K562 (cell line): Measurements from ENCODE around the gene SLC39A9. TPM values are rescaled to one million over a fixed set of nuclear protein-coding genes. Genes with fewer than 3 reads are reported as not detected.

Experiments used
- ATAC-seq: fragments of 200-7000 bp; cut with Tn5 transposase; 3 replicates; pipeline ENCODE4 v1.9.1; 2020; ENCODE audit warnings: moderate library complexity
- BruUV-seq: library from RNA; stranded (reverse); fragments of 400-500 nt; replicated peaks from 2 replicates; lab custom pipeline; 2021; lab: Mats Ljungman, UMichigan
- CTCF ChIA-PET: fragments of 300-600 bp; formaldehyde crosslinking; extraction: SDS; loops from one replicate; lab custom pipeline; 2021; ENCODE audit warnings: low intra/inter-chr PET ratio; lab: Yijun Ruan, JAX
- POLR2A ChIA-PET: fragments of 300-600, 350-650 bp; sonication (Branson Sonifier 250); formaldehyde crosslinking; extraction: SDS; loops from one replicate; lab custom pipeline; 2021; ENCODE audit warnings: antibody characterized with exemption, inconsistent platforms; lab: Yijun Ruan, JAX
- DNase-seq, 4 experiments: peaks; one replicate each; pipeline versions ENCODE4 v3.0.0 to v3.0.0-alpha.2; 2011 to 2018; ENCODE audit warnings: low spot score in 3 of 4, mixed read lengths in 3 of 4; ENCODE audit errors: extremely low read depth in 1 of 4
- FAIRE-seq: peaks from 2 replicates; lab custom pipeline; 2011; peaks lifted over from hg19 to GRCh38; lab: Jason Lieb, UNC
- H2AFZ ChIP-seq: 2 replicates; pipeline ENCODE4 v1.6.0; 2011; ENCODE audit warnings: low read depth, low read length, control low read depth, inconsistent platforms
- H3K27ac ChIP-seq: fragments of 200-600 bp; 3 replicates; pipeline ENCODE4 v1.8.0; 2011; ENCODE audit warnings: low read depth, mild to moderate bottlenecking, control low read depth, inconsistent platforms, low read length, moderate library complexity, mixed read lengths; ENCODE audit errors: extremely low read depth
- H3K27me3 ChIP-seq, 2 experiments: fragments of 300-600 bp in 1 of 2; 2 replicates in 1 of 2; 3 replicates in 1 of 2; pipeline versions ENCODE4 v1.6.0 to v1.8.0; 2011; ENCODE audit warnings: inconsistent platforms in 2 of 2, low read length in 2 of 2, mild to moderate bottlenecking in 1 of 2, mixed read lengths in 1 of 2, moderate library complexity in 1 of 2; ENCODE audit not compliant: control insufficient read depth in 2 of 2, insufficient read depth in 2 of 2
- H3K36me3 ChIP-seq: fragments of 300-600 bp; 3 replicates; pipeline ENCODE4 v1.8.0; 2011; ENCODE audit warnings: mild to moderate bottlenecking, low read length, inconsistent platforms; ENCODE audit not compliant: control insufficient read depth, insufficient read depth
- H3K4me1 ChIP-seq, 2 experiments: fragments of 200-600 bp in 1 of 2; replicated peaks in 1 of 2; 2 replicates in 1 of 2; 3 replicates in 1 of 2; pipeline versions ENCODE4 v1.5.1 to v1.8.0; 2011; ENCODE audit warnings: inconsistent platforms in 2 of 2, low read length in 2 of 2, mild to moderate bottlenecking in 1 of 2, mixed read lengths in 1 of 2, moderate library complexity in 1 of 2; ENCODE audit not compliant: control insufficient read depth in 2 of 2, insufficient read depth in 2 of 2
- H3K4me2 ChIP-seq: 2 replicates; pipeline ENCODE4 v1.6.1; 2011; ENCODE audit warnings: low read length, control low read depth, inconsistent platforms, mixed read lengths; ENCODE audit not compliant: insufficient read depth
- H3K4me3 ChIP-seq: fragments of 200-600 bp; sonication (generic), shearing (Covaris generic); 2 replicates; pipeline ENCODE4 v1.5.1; 2016; ENCODE audit warnings: control low read depth, inconsistent platforms
- H3K79me2 ChIP-seq: fragments of 200-600 bp; 3 replicates; pipeline ENCODE4 v1.8.0; 2011; ENCODE audit warnings: low read length, inconsistent platforms; ENCODE audit not compliant: control insufficient read depth, insufficient read depth
- H3K9ac ChIP-seq, 2 experiments: 2 replicates each; pipeline versions ENCODE4 v1.6.0 to v1.6.1; 2011; ENCODE audit warnings: low read depth in 2 of 2, low read length in 2 of 2, control low read depth in 1 of 2, inconsistent platforms in 1 of 2, mild to moderate bottlenecking in 1 of 2, mixed read lengths in 1 of 2; ENCODE audit not compliant: insufficient read depth in 1 of 2
- H3K9me1 ChIP-seq: one replicate; pipeline ENCODE4 v1.6.0; 2011; ENCODE audit warnings: inconsistent platforms, mild to moderate bottlenecking, low read length, moderate library complexity; ENCODE audit not compliant: control insufficient read depth, insufficient read depth
- H3K9me3 ChIP-seq: replicated peaks from 2 replicates; pipeline ENCODE4 v1.5.1; 2011; ENCODE audit warnings: low read depth, low read length, inconsistent platforms; ENCODE audit not compliant: control insufficient read depth, insufficient read depth
- H4K20me1 ChIP-seq: replicated peaks from 2 replicates; pipeline ENCODE4 v1.6.1; 2011; ENCODE audit warnings: low read length, inconsistent platforms, mixed read lengths; ENCODE audit not compliant: control insufficient read depth, insufficient read depth
- BACH1 ChIP-seq: fragments of 200-800 bp; sonication (Bioruptor generic); IDR thresholded peaks from 2 replicates; pipeline ENCODE4 v1.6.1; 2016; ENCODE audit warnings: missing genetic modification characterization, missing compliant biosample characterization
- GTF2F1 ChIP-seq: IDR thresholded peaks from 2 replicates; pipeline ENCODE4 v1.6.1; 2011; ENCODE audit warnings: low read depth, low read length, improper control_type of control experiment
- HMGN3 ChIP-seq: IDR thresholded peaks from 2 replicates; pipeline ENCODE4 v1.6.1; 2011; ENCODE audit warnings: borderline replicate concordance, low read depth, mild to moderate bottlenecking, mixed read lengths, low read length; ENCODE audit not compliant: insufficient read length; ENCODE audit errors: extremely low read depth
- IRF1 ChIP-seq: sonication (generic); formaldehyde crosslinking; IDR thresholded peaks from 2 replicates; pipeline ENCODE4 v1.8.0; 2022; ENCODE audit warnings: missing genetic modification reagents, mild to moderate bottlenecking, borderline replicate concordance
- NCOA6 ChIP-seq: fragments of 450-650 bp; IDR thresholded peaks from 2 replicates; pipeline ENCODE4 v1.6.1; 2017; ENCODE audit warnings: mild to moderate bottlenecking
- PYGO2 ChIP-seq: fragments of 450-650 bp; IDR thresholded peaks from 2 replicates; pipeline ENCODE4 v1.6.1; 2016; ENCODE audit warnings: mild to moderate bottlenecking, missing genetic modification characterization, moderate library complexity, missing compliant biosample characterization
- SMC3 ChIP-seq: conservative IDR thresholded peaks from 2 replicates; pipeline ENCODE4 v1.6.1; 2011; ENCODE audit warnings: low read depth, low read length, improper control_type of control experiment; ENCODE audit not compliant: insufficient read depth
- STAT5A ChIP-seq: IDR thresholded peaks from 2 replicates; pipeline ENCODE4 v1.6.1; 2012; ENCODE audit warnings: low read length, inconsistent platforms, borderline replicate concordance
- TOE1 ChIP-seq, 2 experiments: fragments of 450-650 bp in 1 of 2; sonication (generic) in 1 of 2; formaldehyde crosslinking in 1 of 2; IDR thresholded peaks; 2 replicates each; pipeline versions ENCODE4 v1.7.1 to v1.8.0; 2016 to 2022; ENCODE audit warnings: borderline replicate concordance in 2 of 2, mild to moderate bottlenecking in 2 of 2, antibody characterized with exemption in 1 of 2, inconsistent platforms in 1 of 2, low read depth in 1 of 2, missing genetic modification reagents in 1 of 2, moderate library complexity in 1 of 2
- YBX1 ChIP-seq: fragments of 450-650 bp; IDR thresholded peaks from 2 replicates; pipeline ENCODE4 v1.7.1; 2016; ENCODE audit warnings: mild to moderate bottlenecking
- ZNF445 ChIP-seq: fragments of 250-450 bp; sonication (Bioruptor Pico); IDR thresholded peaks from 2 replicates; pipeline ENCODE4 v1.4.0; 2020; ENCODE audit warnings: low read depth, mild to moderate bottlenecking, moderate library complexity
- WGBS: fragments of 100-300 bp; shearing (Covaris generic); methylation state at CpG from one replicate; pipeline ENCODE4 v1.1.6; 2016; ENCODE audit warnings: low coverage, mixed read lengths; ENCODE audit not compliant: insufficient coverage; ENCODE audit errors: missing lambda C conversion rate; 5-methylcytosine and 5-hydroxymethylcytosine counted together
- in situ Hi-C: fragments of 300-500 bp; cut with MboI; formaldehyde crosslinking; loops from 4 replicates; pipeline ENCODE4 v1.15.0; 2018; ENCODE audit warnings: inconsistent platforms, mixed read lengths
- intact Hi-C: fragments of 100-400 bp; cut with micrococcal nuclease; formaldehyde crosslinking; loops from 2 replicates; pipeline ENCODE4 v1.14.2; 2022
- polyA plus RNA-seq, 8 experiments: library from polyadenylated mRNA; depleted of rRNA in 4 of 8; stranded (reverse) in 5 of 8; unstranded in 3 of 8; fragments of >200 nt; fragmentation: Nextera tagmentation in 2 of 8; fragmentation: Illumina TruSeq in 1 of 8; extraction: Ambion mirVana in 2 of 8; extraction: Trizol in 1 of 8; gene quantifications; 2 replicates each; pipeline versions ENCODE4 v1.2.1 to v1.2.3, GENCODE V29; 2011 to 2014; ENCODE audit warnings: inconsistent platforms in 1 of 8, missing spikeins in 1 of 8
- total RNA-seq, 7 experiments: library from RNA; depleted of rRNA in 6 of 7; stranded (reverse); fragments of >200 nt in 6 of 7; fragmentation: Illumina TruSeq in 2 of 7; extraction: Trizol in 2 of 7; gene quantifications; 2 replicates each; pipeline versions ENCODE4 v1.2.1 to v1.2.3, GENCODE V29; 2011 to 2021; ENCODE audit warnings: low replicate concordance in 1 of 7

Gene SLC39A9
- total and polyA plus RNA-seq, 9 of the 15 experiments (the other 6 are each of a cell fraction or from before 2014, with no cell fraction given) = 18.4 to 66.0 (median 32.5) TPM

GRCh38 chr14:69368381-69368780 lies 30.1 kb upstream of the SLC39A9 start:
- intact Hi-C loops (no loop called here), in situ Hi-C loops (no loop called here)
- Histone ChIP-seq H3K27ac (no peak overlapping the region), H3K36me3 (no peaks in the 10 kb centered on the region), H3K79me2 (no peaks in the 10 kb centered on the region), H3K9me3 (no peaks in the 10 kb centered on the region), H4K20me1 (no peaks in the 10 kb centered on the region), H3K4me3 (no peak overlapping the region), H3K4me1 (no peaks in the 10 kb centered on the region), H3K4me2 (no peak overlapping the region), H3K27me3 (0 out of 5 replicates have a peak, but pooled peaks cover 0 to under 1% of the 10 kb centered on the region in 2 experiments), H3K9ac (no peak overlapping the region), H3K9me1 (no peaks in the 10 kb centered on the region), H2AFZ (no peak overlapping the region)
- no peak for DNase-seq
- ChIA-PET CTCF (no interaction called here), POLR2A (interaction anchor here (1.0 to 1.6 kb wide), 2 partner anchors 11 to 26 kb away, joined by 3 to 10 read pairs; no protein-coding TSS in a partner anchor)
- TF ChIP-seq TOE1 (IDR thresholded peaks at IDR 0.05; ENCODE audit: borderline replicate concordance) (no peak), TOE1 (CRISPR knock-in tag; IDR thresholded peaks at IDR 0.05; ENCODE audit: borderline replicate concordance, low read depth) (no peak), STAT5A (no peak), SMC3 (no peak), IRF1 (CRISPR knock-in tag) (no peak), HMGN3 (no peak), BACH1 (no peak), YBX1 (no peak), ZNF445 (no peak), GTF2F1 (no peak), NCOA6 (no peak), PYGO2 (no peak)
- no peak for ATAC-seq
- whole genome bisulfite sequencing = 0% methylated on average over 1 of the region's 1 CpG
- no TSS peak for BruUV-seq
- no peak for FAIRE-seq
